K562 (cell line): ENCODE results near the gene KCND3. TPM values are rescaled to one million over a fixed set of nuclear protein-coding genes. Genes with fewer than 3 reads are reported as not detected.
A peak's percentile ranks its signal among the peaks of the same experiment; 100 is the strongest.

Experiments
- ATAC-seq: fragments of 200-7000 bp; cut with Tn5 transposase; 3 replicates; pipeline ENCODE4 v1.9.1; 2020; ENCODE audit warnings: moderate library complexity
- BruUV-seq: library from RNA; stranded (reverse); fragments of 400-500 nt; replicated peaks from 2 replicates; lab custom pipeline; 2021; lab: Mats Ljungman, UMichigan
- CTCF ChIA-PET: fragments of 300-600 bp; formaldehyde crosslinking; extraction: SDS; loops from one replicate; lab custom pipeline; 2021; ENCODE audit warnings: low intra/inter-chr PET ratio; lab: Yijun Ruan, JAX
- POLR2A ChIA-PET: fragments of 300-600, 350-650 bp; sonication (Branson Sonifier 250); formaldehyde crosslinking; extraction: SDS; loops from one replicate; lab custom pipeline; 2021; ENCODE audit warnings: antibody characterized with exemption, inconsistent platforms; lab: Yijun Ruan, JAX
- DNase-seq, 4 experiments: peaks; one replicate each; pipeline versions ENCODE4 v3.0.0 to v3.0.0-alpha.2; 2011 to 2018; ENCODE audit warnings: low spot score in 3 of 4, mixed read lengths in 3 of 4; ENCODE audit errors: extremely low read depth in 1 of 4
- FAIRE-seq: peaks from 2 replicates; lab custom pipeline; 2011; peaks lifted over from hg19 to GRCh38; lab: Jason Lieb, UNC
- H2AFZ ChIP-seq: 2 replicates; pipeline ENCODE4 v1.6.0; 2011; ENCODE audit warnings: low read depth, low read length, control low read depth, inconsistent platforms
- H3K27ac ChIP-seq: fragments of 200-600 bp; 3 replicates; pipeline ENCODE4 v1.8.0; 2011; ENCODE audit warnings: low read depth, mild to moderate bottlenecking, control low read depth, inconsistent platforms, low read length, moderate library complexity, mixed read lengths; ENCODE audit errors: extremely low read depth
- H3K27me3 ChIP-seq, 2 experiments: fragments of 300-600 bp in 1 of 2; 2 replicates in 1 of 2; 3 replicates in 1 of 2; pipeline versions ENCODE4 v1.6.0 to v1.8.0; 2011; ENCODE audit warnings: inconsistent platforms in 2 of 2, low read length in 2 of 2, mild to moderate bottlenecking in 1 of 2, mixed read lengths in 1 of 2, moderate library complexity in 1 of 2; ENCODE audit not compliant: control insufficient read depth in 2 of 2, insufficient read depth in 2 of 2
- H3K36me3 ChIP-seq: fragments of 300-600 bp; 3 replicates; pipeline ENCODE4 v1.8.0; 2011; ENCODE audit warnings: mild to moderate bottlenecking, low read length, inconsistent platforms; ENCODE audit not compliant: control insufficient read depth, insufficient read depth
- H3K4me1 ChIP-seq, 2 experiments: fragments of 200-600 bp in 1 of 2; replicated peaks in 1 of 2; 2 replicates in 1 of 2; 3 replicates in 1 of 2; pipeline versions ENCODE4 v1.5.1 to v1.8.0; 2011; ENCODE audit warnings: inconsistent platforms in 2 of 2, low read length in 2 of 2, mild to moderate bottlenecking in 1 of 2, mixed read lengths in 1 of 2, moderate library complexity in 1 of 2; ENCODE audit not compliant: control insufficient read depth in 2 of 2, insufficient read depth in 2 of 2
- H3K4me2 ChIP-seq: 2 replicates; pipeline ENCODE4 v1.6.1; 2011; ENCODE audit warnings: low read length, control low read depth, inconsistent platforms, mixed read lengths; ENCODE audit not compliant: insufficient read depth
- H3K4me3 ChIP-seq: fragments of 200-600 bp; sonication (generic), shearing (Covaris generic); 2 replicates; pipeline ENCODE4 v1.5.1; 2016; ENCODE audit warnings: control low read depth, inconsistent platforms
- H3K79me2 ChIP-seq: fragments of 200-600 bp; 3 replicates; pipeline ENCODE4 v1.8.0; 2011; ENCODE audit warnings: low read length, inconsistent platforms; ENCODE audit not compliant: control insufficient read depth, insufficient read depth
- H3K9ac ChIP-seq, 2 experiments: 2 replicates each; pipeline versions ENCODE4 v1.6.0 to v1.6.1; 2011; ENCODE audit warnings: low read depth in 2 of 2, low read length in 2 of 2, control low read depth in 1 of 2, inconsistent platforms in 1 of 2, mild to moderate bottlenecking in 1 of 2, mixed read lengths in 1 of 2; ENCODE audit not compliant: insufficient read depth in 1 of 2
- H3K9me1 ChIP-seq: one replicate; pipeline ENCODE4 v1.6.0; 2011; ENCODE audit warnings: inconsistent platforms, mild to moderate bottlenecking, low read length, moderate library complexity; ENCODE audit not compliant: control insufficient read depth, insufficient read depth
- H3K9me3 ChIP-seq: replicated peaks from 2 replicates; pipeline ENCODE4 v1.5.1; 2011; ENCODE audit warnings: low read depth, low read length, inconsistent platforms; ENCODE audit not compliant: control insufficient read depth, insufficient read depth
- H4K20me1 ChIP-seq: replicated peaks from 2 replicates; pipeline ENCODE4 v1.6.1; 2011; ENCODE audit warnings: low read length, inconsistent platforms, mixed read lengths; ENCODE audit not compliant: control insufficient read depth, insufficient read depth
- CCAR2 ChIP-seq: fragments of 200-400 bp; formaldehyde crosslinking; IDR thresholded peaks from 2 replicates; pipeline ENCODE4 v1.6.1; 2017; ENCODE audit warnings: mild to moderate bottlenecking, low read depth, low read length
- LCOR ChIP-seq: sonication (generic); formaldehyde crosslinking; IDR thresholded peaks from 2 replicates; pipeline ENCODE4 v1.8.0; 2022; ENCODE audit warnings: mild to moderate bottlenecking, missing genetic modification reagents
- TGIF2 ChIP-seq: sonication (generic); formaldehyde crosslinking; IDR thresholded peaks from 2 replicates; pipeline ENCODE4 v1.8.1; 2022; ENCODE audit warnings: mild to moderate bottlenecking, missing genetic modification reagents, moderate library complexity
- UBTF ChIP-seq, 2 experiments: IDR thresholded peaks; 2 replicates each; pipeline ENCODE4 v1.6.1; 2012; ENCODE audit warnings: improper control_type of control experiment in 2 of 2, low read depth in 2 of 2, low read length in 2 of 2, borderline replicate concordance in 1 of 2
- ZBTB7A ChIP-seq: IDR thresholded peaks from 2 replicates; pipeline ENCODE4 v1.6.1; 2011; ENCODE audit warnings: low read depth, mild to moderate bottlenecking, low read length, moderate library complexity, borderline replicate concordance; ENCODE audit not compliant: control insufficient read depth
- ZEB2 ChIP-seq: fragments of 450-650 bp; IDR thresholded peaks from 2 replicates; pipeline ENCODE4 v1.6.1; 2016
- WGBS: fragments of 100-300 bp; shearing (Covaris generic); methylation state at CpG from one replicate; pipeline ENCODE4 v1.1.6; 2016; ENCODE audit warnings: low coverage, mixed read lengths; ENCODE audit not compliant: insufficient coverage; ENCODE audit errors: missing lambda C conversion rate; 5-methylcytosine and 5-hydroxymethylcytosine counted together
- in situ Hi-C: fragments of 300-500 bp; cut with MboI; formaldehyde crosslinking; loops from 4 replicates; pipeline ENCODE4 v1.15.0; 2018; ENCODE audit warnings: inconsistent platforms, mixed read lengths
- intact Hi-C: fragments of 100-400 bp; cut with micrococcal nuclease; formaldehyde crosslinking; loops from 2 replicates; pipeline ENCODE4 v1.14.2; 2022
- polyA plus RNA-seq, 8 experiments: library from polyadenylated mRNA; depleted of rRNA in 4 of 8; stranded (reverse) in 5 of 8; unstranded in 3 of 8; fragments of >200 nt; fragmentation: Nextera tagmentation in 2 of 8; fragmentation: Illumina TruSeq in 1 of 8; extraction: Ambion mirVana in 2 of 8; extraction: Trizol in 1 of 8; gene quantifications; 2 replicates each; pipeline versions ENCODE4 v1.2.1 to v1.2.3, GENCODE V29; 2011 to 2014; ENCODE audit warnings: inconsistent platforms in 1 of 8, missing spikeins in 1 of 8
- total RNA-seq, 7 experiments: library from RNA; depleted of rRNA in 6 of 7; stranded (reverse); fragments of >200 nt in 6 of 7; fragmentation: Illumina TruSeq in 2 of 7; extraction: Trizol in 2 of 7; gene quantifications; 2 replicates each; pipeline versions ENCODE4 v1.2.1 to v1.2.3, GENCODE V29; 2011 to 2021; ENCODE audit warnings: low replicate concordance in 1 of 7
- TF ChIP-seq, protein P1 (sequence below): fragments of 450-650 bp; formaldehyde crosslinking; conservative IDR thresholded peaks from 2 replicates; pipeline ENCODE4 v1.4.0; 2022; ENCODE audit warnings: mild to moderate bottlenecking, missing genetic modification characterization

Gene KCND3
- total and polyA plus RNA-seq, 9 of the 15 experiments (the other 6 are each of a cell fraction or from before 2014, with no cell fraction given), result not detected

- no peaks in the 10 kb centered on the region; a peak in 2 of 5 replicates for H3K27me3 ChIP-seq
- H3K79me2 ChIP-seq, result peaks cover 32% of the 10 kb centered on the region
- no TSS peak for BruUV-seq
- H3K27ac ChIP-seq, result peak overlapping the region; percentile 78
- H2AFZ ChIP-seq, result peak overlapping the region; percentile 99
- intact Hi-C loops (no loop called here), in situ Hi-C loops (loop anchor here (5.0 kb wide), 1 partner anchor 274 kb away; no protein-coding TSS in a partner anchor)
- peaks cover 41% of the 10 kb centered on the region for H3K36me3 ChIP-seq
- H3K4me3 ChIP-seq, result peak overlapping the region; percentile 87
- no peaks in the 10 kb centered on the region for H4K20me1 ChIP-seq
- peak; percentile 64 for ATAC-seq
- H3K9me1 ChIP-seq, result no peaks in the 10 kb centered on the region
- H3K9me3 ChIP-seq, result no peaks in the 10 kb centered on the region
- peak overlapping the region; percentile 91 to 97 for H3K9ac ChIP-seq
- H3K4me1 ChIP-seq, result peaks cover 9 to 15% of the 10 kb centered on the region in 2 experiments
- ChIA-PET POLR2A (interaction anchor here (0.6 to 3.3 kb wide), 6 partner anchors 11 to 374 kb away, joined by 3 to 43 read pairs (median 4); no protein-coding TSS in a partner anchor), CTCF (interaction anchor here (0.7 to 1.8 kb wide), 4 partner anchors 38 to 274 kb away, joined by 3 to 32 read pairs (median 6); no protein-coding TSS in a partner anchor)
- WGBS, result 1% methylated on average over 26 of the region's 35 CpGs
- FAIRE-seq, result no peak
- H3K4me2 ChIP-seq, result peak overlapping the region; percentile 91
- DNase-seq, result peak in 3 of 4 experiments; percentile 67 to 79 (median 76)
- TF ChIP-seq ZEB2 (no peak), CCAR2 (no peak), LCOR (0 out of 2 replicates have a peak, but pooled peaks have one; percentile 43), TGIF2 (CRISPR knock-in tag) (0 out of 2 replicates have a peak, but pooled peaks have one; percentile 2), UBTF (IDR thresholded peaks at IDR 0.05; ENCODE audit: borderline replicate concordance in 1 of 2, low read depth in 2 of 2, low read length in 2 of 2) (peak in 1 of 2 experiments; percentile 11; a peak in 1 of 4 replicates), ZBTB7A (peak; percentile 52; the same call in 1 of the 2 replicates)
- TF ChIP-seq, protein P1, sequence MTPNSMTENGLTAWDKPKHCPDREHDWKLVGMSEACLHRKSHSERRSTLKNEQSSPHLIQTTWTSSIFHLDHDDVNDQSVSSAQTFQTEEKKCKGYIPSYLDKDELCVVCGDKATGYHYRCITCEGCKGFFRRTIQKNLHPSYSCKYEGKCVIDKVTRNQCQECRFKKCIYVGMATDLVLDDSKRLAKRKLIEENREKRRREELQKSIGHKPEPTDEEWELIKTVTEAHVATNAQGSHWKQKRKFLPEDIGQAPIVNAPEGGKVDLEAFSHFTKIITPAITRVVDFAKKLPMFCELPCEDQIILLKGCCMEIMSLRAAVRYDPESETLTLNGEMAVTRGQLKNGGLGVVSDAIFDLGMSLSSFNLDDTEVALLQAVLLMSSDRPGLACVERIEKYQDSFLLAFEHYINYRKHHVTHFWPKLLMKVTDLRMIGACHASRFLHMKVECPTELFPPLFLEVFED (CRISPR knock-in tag), result no peak
Observed at GRCh38 chr1:111756124-111756513, 233.3 kb downstream of the KCND3 start.
